HepG2 (cell line): Measurements from ENCODE around the gene PRDX5. TPM values are rescaled to one million over a fixed set of nuclear protein-coding genes. Genes with fewer than 3 reads are reported as not detected.

Experiments
- PPARG ChIP-seq: conservative IDR thresholded peaks from 2 replicates; pipeline ENCODE4 v1.6.1; 2016; ENCODE audit warnings: missing biosample characterization, missing genetic modification reagents
- RXRB ChIP-seq: IDR thresholded peaks from 2 replicates; pipeline ENCODE4 v1.6.1; 2016; ENCODE audit warnings: borderline replicate concordance, missing genetic modification reagents, missing compliant biosample characterization
- TMF1 ChIP-seq: sonication (generic); formaldehyde crosslinking; IDR thresholded peaks from 2 replicates; pipeline ENCODE4 v1.8.1; 2022; ENCODE audit warnings: low read depth, missing genetic modification reagents
- ZNF781 ChIP-seq: sonication (generic); formaldehyde crosslinking; IDR thresholded peaks from 2 replicates; pipeline ENCODE4 v1.5.1; 2020; ENCODE audit warnings: borderline replicate concordance, mild to moderate bottlenecking, missing genetic modification reagents; ENCODE audit errors: not compliant biosample characterization
- ZNF839 ChIP-seq: sonication (generic); formaldehyde crosslinking; IDR thresholded peaks from 2 replicates; pipeline ENCODE4 v1.4.0; 2020; ENCODE audit warnings: missing genetic modification reagents, mild to moderate bottlenecking, borderline replicate concordance
- ZSCAN21 ChIP-seq: sonication (generic); formaldehyde crosslinking; IDR thresholded peaks from 2 replicates; pipeline ENCODE4 v1.8.0; 2022; ENCODE audit warnings: mild to moderate bottlenecking, missing genetic modification reagents, moderate library complexity, borderline replicate concordance
- polyA plus RNA-seq, 8 experiments: library from polyadenylated mRNA; depleted of rRNA in 3 of 8; stranded (reverse) in 7 of 8; unstranded in 1 of 8; fragments of >200 nt; fragmentation: Illumina TruSeq in 4 of 8; extraction: Trizol in 4 of 8; gene quantifications; 2 replicates each; pipeline versions ENCODE4 v1.2.1 to v1.2.3, GENCODE V29; 2011 to 2016; ENCODE audit warnings: low read depth in 4 of 8, missing spikeins in 1 of 8, mixed read lengths in 1 of 8; ENCODE audit not compliant: insufficient read depth in 1 of 8
- total RNA-seq, 5 experiments: library from RNA; depleted of rRNA; stranded (reverse); fragments of >200 nt; fragmentation: Illumina TruSeq; extraction: Trizol; gene quantifications; 2 replicates each; pipeline ENCODE4 v1.2.3, GENCODE V29; 2016; ENCODE audit warnings: low read depth in 1 of 5
- TF ChIP-seq, protein P1 (sequence below): sonication (generic); formaldehyde crosslinking; IDR thresholded peaks from one replicate; pipeline ENCODE4 v1.5.1; 2020; ENCODE audit warnings: mild to moderate bottlenecking, missing genetic modification reagents; ENCODE audit errors: not compliant biosample characterization

PRDX5 gene
- total and polyA plus RNA-seq, 2 of the 13 experiments (the other 11 are each of a cell fraction or from before 2014, with no cell fraction given): 215 to 311 TPM

GRCh38 chr11:64275841-64276240 is 42.1 kb upstream of the PRDX5 start (continued):
- no peak for TF ChIP-seq ZSCAN21 (CRISPR knock-in tag)
- TF ChIP-seq TMF1 (CRISPR knock-in tag): no peak
- TF ChIP-seq, protein P1, sequence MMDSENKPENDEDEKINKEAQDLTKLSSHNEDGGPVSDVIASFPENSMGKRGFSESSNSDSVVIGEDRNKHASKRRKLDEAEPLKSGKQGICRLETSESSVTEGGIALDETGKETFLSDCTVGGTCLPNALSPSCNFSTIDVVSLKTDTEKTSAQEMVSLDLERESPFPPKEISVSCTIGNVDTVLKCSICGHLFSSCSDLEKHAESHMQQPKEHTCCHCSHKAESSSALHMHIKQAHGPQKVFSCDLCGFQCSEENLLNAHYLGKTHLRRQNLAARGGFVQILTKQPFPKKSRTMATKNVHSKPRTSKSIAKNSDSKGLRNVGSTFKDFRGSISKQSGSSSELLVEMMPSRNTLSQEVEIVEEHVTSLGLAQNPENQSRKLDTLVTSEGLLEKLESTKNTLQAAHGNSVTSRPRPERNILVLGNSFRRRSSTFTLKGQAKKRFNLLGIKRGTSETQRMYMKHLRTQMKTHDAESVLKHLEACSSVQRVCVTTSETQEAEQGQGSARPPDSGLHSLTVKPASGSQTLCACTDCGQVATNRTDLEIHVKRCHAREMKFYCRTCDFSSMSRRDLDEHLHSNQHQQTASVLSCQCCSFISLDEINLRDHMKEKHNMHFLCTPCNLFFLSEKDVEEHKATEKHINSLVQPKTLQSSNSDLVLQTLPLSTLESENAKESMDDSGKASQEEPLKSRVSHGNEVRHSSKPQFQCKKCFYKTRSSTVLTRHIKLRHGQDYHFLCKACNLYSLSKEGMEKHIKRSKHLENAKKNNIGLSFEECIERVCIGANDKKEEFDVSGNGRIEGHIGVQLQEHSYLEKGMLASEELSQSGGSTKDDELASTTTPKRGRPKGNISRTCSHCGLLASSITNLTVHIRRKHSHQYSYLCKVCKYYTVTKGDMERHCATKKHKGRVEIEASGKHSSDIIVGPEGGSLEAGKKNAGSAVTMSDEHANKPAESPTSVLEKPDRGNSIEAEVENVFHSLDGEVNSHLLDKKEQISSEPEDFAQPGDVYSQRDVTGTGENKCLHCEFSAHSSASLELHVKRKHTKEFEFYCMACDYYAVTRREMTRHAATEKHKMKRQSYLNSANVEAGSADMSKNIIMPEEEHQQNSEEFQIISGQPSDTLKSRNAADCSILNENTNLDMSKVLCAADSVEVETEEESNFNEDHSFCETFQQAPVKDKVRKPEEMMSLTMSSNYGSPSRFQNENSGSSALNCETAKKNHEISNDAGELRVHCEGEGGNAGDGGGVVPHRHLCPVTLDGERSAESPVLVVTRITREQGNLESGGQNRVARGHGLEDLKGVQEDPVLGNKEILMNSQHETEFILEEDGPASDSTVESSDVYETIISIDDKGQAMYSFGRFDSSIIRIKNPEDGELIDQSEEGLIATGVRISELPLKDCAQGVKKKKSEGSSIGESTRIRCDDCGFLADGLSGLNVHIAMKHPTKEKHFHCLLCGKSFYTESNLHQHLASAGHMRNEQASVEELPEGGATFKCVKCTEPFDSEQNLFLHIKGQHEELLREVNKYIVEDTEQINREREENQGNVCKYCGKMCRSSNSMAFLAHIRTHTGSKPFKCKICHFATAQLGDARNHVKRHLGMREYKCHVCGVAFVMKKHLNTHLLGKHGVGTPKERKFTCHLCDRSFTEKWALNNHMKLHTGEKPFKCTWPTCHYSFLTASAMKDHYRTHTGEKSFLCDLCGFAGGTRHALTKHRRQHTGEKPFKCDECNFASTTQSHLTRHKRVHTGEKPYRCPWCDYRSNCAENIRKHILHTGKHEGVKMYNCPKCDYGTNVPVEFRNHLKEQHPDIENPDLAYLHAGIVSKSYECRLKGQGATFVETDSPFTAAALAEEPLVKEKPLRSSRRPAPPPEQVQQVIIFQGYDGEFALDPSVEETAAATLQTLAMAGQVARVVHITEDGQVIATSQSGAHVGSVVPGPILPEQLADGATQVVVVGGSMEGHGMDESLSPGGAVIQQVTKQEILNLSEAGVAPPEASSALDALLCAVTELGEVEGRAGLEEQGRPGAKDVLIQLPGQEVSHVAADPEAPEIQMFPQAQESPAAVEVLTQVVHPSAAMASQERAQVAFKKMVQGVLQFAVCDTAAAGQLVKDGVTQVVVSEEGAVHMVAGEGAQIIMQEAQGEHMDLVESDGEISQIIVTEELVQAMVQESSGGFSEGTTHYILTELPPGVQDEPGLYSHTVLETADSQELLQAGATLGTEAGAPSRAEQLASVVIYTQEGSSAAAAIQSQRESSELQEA (CRISPR knock-in tag): no peak
- no peak for TF ChIP-seq RXRB (CRISPR knock-in tag)
- no peak for TF ChIP-seq ZNF839 (CRISPR knock-in tag)
- TF ChIP-seq PPARG (CRISPR knock-in tag): no peak
- TF ChIP-seq ZNF781 (CRISPR knock-in tag): no peak
